Astrocyte (in vitro differentiated cells and primary cell): Measurements from ENCODE around the gene AUTS2. TPM values are rescaled to one million over a fixed set of nuclear protein-coding genes. Genes with fewer than 3 reads are reported as not detected.

Experiments
- DNase-seq: peaks from one replicate; pipeline ENCODE4 v3.0.0-alpha.2; 2010; ENCODE audit warnings: low read depth
- FAIRE-seq: peaks from 2 replicates; lab custom pipeline; 2011; peaks lifted over from hg19 to GRCh38; lab: Jason Lieb, UNC
- H2AFZ ChIP-seq: 2 replicates; pipeline ENCODE4 v1.6.0; 2012; ENCODE audit warnings: low read depth, low read length, inconsistent platforms
- H3K27ac ChIP-seq: 2 replicates; pipeline ENCODE4 v1.5.1; 2011; ENCODE audit warnings: low read depth, low read length, inconsistent platforms
- H3K27me3 ChIP-seq: 2 replicates; pipeline ENCODE4 v1.6.0; 2011; ENCODE audit warnings: low read length, inconsistent platforms; ENCODE audit not compliant: insufficient read depth
- H3K36me3 ChIP-seq: 2 replicates; pipeline ENCODE4 v1.5.1; 2011; ENCODE audit warnings: low read length, inconsistent platforms; ENCODE audit not compliant: insufficient read depth
- H3K4me1 ChIP-seq: 2 replicates; pipeline ENCODE4 v1.5.1; 2011; ENCODE audit warnings: low read length, inconsistent platforms; ENCODE audit not compliant: insufficient read depth
- H3K4me2 ChIP-seq: 2 replicates; pipeline ENCODE4 v1.6.0; 2012; ENCODE audit warnings: low read length, inconsistent platforms
- H3K4me3 ChIP-seq: 2 replicates; pipeline ENCODE4 v1.5.1; 2011; ENCODE audit warnings: low read depth, mild to moderate bottlenecking, low read length, inconsistent platforms; ENCODE audit not compliant: insufficient read depth
- H3K79me2 ChIP-seq: 2 replicates; pipeline ENCODE4 v1.6.0; 2012; ENCODE audit warnings: mild to moderate bottlenecking, low read length, inconsistent platforms; ENCODE audit not compliant: insufficient read depth
- H3K9ac ChIP-seq: 2 replicates; pipeline ENCODE4 v1.6.0; 2012; ENCODE audit warnings: mild to moderate bottlenecking, low read length, inconsistent platforms
- H3K9me3 ChIP-seq: 2 replicates; pipeline ENCODE4 v1.5.1; 2012; ENCODE audit warnings: low read depth, mild to moderate bottlenecking, low read length, inconsistent platforms; ENCODE audit not compliant: insufficient read depth
- H4K20me1 ChIP-seq: 2 replicates; pipeline ENCODE4 v1.6.0; 2012; ENCODE audit warnings: low read length, inconsistent platforms; ENCODE audit not compliant: insufficient read depth
- H3K27ac Mint-ChIP-seq: one replicate; pipeline ENCODE4 v1.8.0; 2021; ENCODE audit warnings: mild to moderate bottlenecking, mixed read lengths; ENCODE audit not compliant: unreplicated experiment
- H3K27me3 Mint-ChIP-seq: one replicate; pipeline ENCODE4 v1.8.0; 2021; ENCODE audit warnings: low read depth, mixed read lengths; ENCODE audit not compliant: unreplicated experiment
- H3K36me3 Mint-ChIP-seq: one replicate; pipeline ENCODE4 v1.8.0; 2021; ENCODE audit warnings: low read depth, mixed read lengths; ENCODE audit not compliant: unreplicated experiment
- H3K4me1 Mint-ChIP-seq: one replicate; pipeline ENCODE4 v1.8.0; 2021; ENCODE audit warnings: low read depth, mixed read lengths; ENCODE audit not compliant: unreplicated experiment
- H3K4me3 Mint-ChIP-seq: one replicate; pipeline ENCODE4 v1.8.0; 2021; ENCODE audit warnings: mild to moderate bottlenecking, moderate library complexity, mixed read lengths; ENCODE audit not compliant: unreplicated experiment
- H3K9me3 Mint-ChIP-seq: one replicate; pipeline ENCODE4 v1.8.0; 2021; ENCODE audit warnings: mild to moderate bottlenecking, mixed read lengths; ENCODE audit not compliant: unreplicated experiment
- CTCF ChIP-seq: IDR thresholded peaks from 2 replicates; pipeline ENCODE4 v1.5.1; 2011; ENCODE audit warnings: low read depth, mild to moderate bottlenecking, inconsistent platforms, low read length, moderate library complexity; ENCODE audit not compliant: insufficient read depth
- EZH2 ChIP-seq: IDR thresholded peaks from 2 replicates; pipeline ENCODE4 v1.6.1; 2012; ENCODE audit warnings: mild to moderate bottlenecking, low read length, inconsistent platforms; ENCODE audit not compliant: insufficient read depth
- total RNA-seq: library from RNA; stranded (reverse); gene quantifications from 2 replicates; pipeline ENCODE4 v1.2.1, GENCODE V29; 2021

The AUTS2 gene
- total RNA-seq, 1 donor from 2014 or later = 73.2 TPM

- FAIRE-seq = no peak
- Histone ChIP-seq H3K9ac (no peak overlapping the region), H3K36me3 (no peaks in the 10 kb centered on the region), H3K27me3 (no peaks in the 10 kb centered on the region), H3K79me2 (no peaks in the 10 kb centered on the region), H3K27ac (no peak overlapping the region), H3K4me1 (no peaks in the 10 kb centered on the region), H2AFZ (no peak overlapping the region), H3K4me2 (no peak overlapping the region), H4K20me1 (no peaks in the 10 kb centered on the region), H3K9me3 (no peaks in the 10 kb centered on the region), H3K4me3 (no peak overlapping the region)
- Mint-ChIP-seq H3K27me3 (no peaks in the 10 kb centered on the region), H3K36me3 (no peaks in the 10 kb centered on the region), H3K27ac (no peak overlapping the region), H3K4me1 (no peaks in the 10 kb centered on the region), H3K9me3 (peaks cover 9% of the 10 kb centered on the region), H3K4me3 (no peak overlapping the region)
- TF ChIP-seq CTCF (no peak), EZH2 (no peak)
- no peak for DNase-seq
These were observed 592.0 kb downstream of the AUTS2 start for GRCh38 chr7:70190281-70190680.

- Histone ChIP-seq H3K27ac (no peak overlapping the region), H3K36me3 (no peaks in the 10 kb centered on the region), H3K9ac (no peak overlapping the region), H4K20me1 (no peaks in the 10 kb centered on the region), H2AFZ (no peak overlapping the region), H3K9me3 (no peaks in the 10 kb centered on the region), H3K4me3 (no peak overlapping the region), H3K4me1 (no peaks in the 10 kb centered on the region), H3K79me2 (no peaks in the 10 kb centered on the region), H3K27me3 (no peaks in the 10 kb centered on the region), H3K4me2 (no peak overlapping the region)
- Mint-ChIP-seq H3K27ac (no peak overlapping the region), H3K4me1 (no peaks in the 10 kb centered on the region), H3K9me3 (peaks cover 12% of the 10 kb centered on the region), H3K27me3 (no peaks in the 10 kb centered on the region), H3K36me3 (no peaks in the 10 kb centered on the region), H3K4me3 (no peak overlapping the region)
- peak; percentile 23 for FAIRE-seq
- peak; percentile 23 for DNase-seq
- no peak for TF ChIP-seq EZH2
- TF ChIP-seq CTCF = peak; percentile 21
These were observed 595.2 kb downstream of the AUTS2 start for GRCh38 chr7:70193514-70193913.

GRCh38 chr7:70208236-70209063 lies 610.2 kb downstream of the AUTS2 start:
- H3K4me3 ChIP-seq = no peak overlapping the region
- Mint-ChIP-seq H3K36me3 (no peaks in the 10 kb centered on the region), H3K27me3 (no peaks in the 10 kb centered on the region), H3K9me3 (no peaks in the 10 kb centered on the region), H3K27ac (no peak overlapping the region), H3K4me3 (no peak overlapping the region), H3K4me1 (peaks cover 2% of the 10 kb centered on the region)
- FAIRE-seq (no peak), DNase-seq (peak; percentile 66)
- H4K20me1 ChIP-seq = peaks cover 6% of the 10 kb centered on the region
- peak overlapping the region; percentile 64 for H3K4me2 ChIP-seq
- no peaks in the 10 kb centered on the region for H3K27me3 ChIP-seq
- no peak overlapping the region for H3K9ac ChIP-seq
- no peak overlapping the region for H3K27ac ChIP-seq
- no peak overlapping the region for H2AFZ ChIP-seq
- peaks cover 12% of the 10 kb centered on the region for H3K4me1 ChIP-seq
- no peaks in the 10 kb centered on the region for H3K9me3 ChIP-seq
- TF ChIP-seq CTCF = no peak
- TF ChIP-seq EZH2 = no peak
- H3K36me3 ChIP-seq = no peaks in the 10 kb centered on the region
- no peaks in the 10 kb centered on the region for H3K79me2 ChIP-seq
